MM.1S (cell line): ENCODE results near the gene RNF2.

Experiments used
- DNase-seq: peaks from one replicate; pipeline ENCODE4 v3.0.0-alpha.2; 2015
- H2AFZ ChIP-seq: fragments of 300-600 bp; sonication (generic); 2 replicates; pipeline ENCODE4 v1.6.0; 2016; ENCODE audit warnings: antibody characterized with exemption, low read length
- H3F3A ChIP-seq: fragments of 300-600 bp; sonication (generic); 2 replicates; pipeline ENCODE4 v1.6.1; 2016; ENCODE audit warnings: mild to moderate bottlenecking, antibody characterized with exemption, low read length, moderate library complexity, mixed read lengths; ENCODE audit not compliant: insufficient read depth
- H3K27ac ChIP-seq: fragments of 300-600 bp; sonication (generic); 2 replicates; pipeline ENCODE4 v1.5.1; 2016; ENCODE audit warnings: mild to moderate bottlenecking, low read length
- H3K27me3 ChIP-seq: fragments of 300-600 bp; sonication (generic); replicated peaks from 2 replicates; pipeline ENCODE4 v1.6.0; 2016; ENCODE audit warnings: low read length; ENCODE audit not compliant: insufficient read depth
- H3K36me3 ChIP-seq: fragments of 300-600 bp; sonication (generic); replicated peaks from 2 replicates; pipeline ENCODE4 v1.6.1; 2016; ENCODE audit warnings: mild to moderate bottlenecking, low read length, mixed read lengths; ENCODE audit not compliant: insufficient read depth
- H3K4me1 ChIP-seq: fragments of 300-600 bp; sonication (generic); 2 replicates; pipeline ENCODE4 v1.6.1; 2016; ENCODE audit warnings: low read length, mixed read lengths
- H3K4me2 ChIP-seq: fragments of 300-600 bp; sonication (generic); 2 replicates; pipeline ENCODE4 v1.6.0; 2016; ENCODE audit warnings: low read depth, low read length
- H3K4me3 ChIP-seq: fragments of 300-600 bp; sonication (generic); 2 replicates; pipeline ENCODE4 v1.5.1; 2016; ENCODE audit warnings: low read length, mixed read lengths
- H3K79me2 ChIP-seq: fragments of 300-600 bp; sonication (generic); 2 replicates; pipeline ENCODE4 v1.6.1; 2016; ENCODE audit warnings: mixed run types, low read length, mixed read lengths
- H3K9ac ChIP-seq: fragments of 300-600 bp; sonication (generic); 2 replicates; pipeline ENCODE4 v1.6.1; 2016; ENCODE audit warnings: low read length, mixed read lengths
- H3K9me2 ChIP-seq: fragments of 300-600 bp; sonication (generic); replicated peaks from 2 replicates; pipeline ENCODE4 v1.6.1; 2016; ENCODE audit warnings: mild to moderate bottlenecking, low read length, mixed read lengths; ENCODE audit not compliant: insufficient read depth
- H3K9me3 ChIP-seq: fragments of 300-600 bp; sonication (generic); replicated peaks from 2 replicates; pipeline ENCODE4 v1.6.1; 2016; ENCODE audit warnings: mild to moderate bottlenecking, low read length, mixed read lengths; ENCODE audit not compliant: insufficient read depth
- H4K20me1 ChIP-seq: fragments of 300-600 bp; sonication (generic); 2 replicates; pipeline ENCODE4 v1.6.1; 2016; ENCODE audit warnings: mild to moderate bottlenecking, low read length, moderate library complexity, mixed read lengths; ENCODE audit not compliant: insufficient read depth
- EZH2 ChIP-seq: fragments of 300-600 bp; sonication (generic); optimal IDR thresholded peaks from 2 replicates; pipeline ENCODE3; 2017; ENCODE audit warnings: low read depth, mild to moderate bottlenecking, antibody characterized with exemption, low read length, mixed read lengths
- EZH2phosphoT487 ChIP-seq: fragments of 300-600 bp; sonication (generic); IDR thresholded peaks from 2 replicates; pipeline ENCODE4 v1.6.1; 2018; ENCODE audit warnings: antibody characterized with exemption, low read length
- TF ChIP-seq, protein P1 (sequence below): fragments of 300-600 bp; sonication (generic); IDR thresholded peaks from 2 replicates; pipeline ENCODE4 v1.5.1; 2016; ENCODE audit warnings: antibody characterized with exemption, low read length, mixed read lengths

The RNF2 gene

GRCh38 chr1:185129708-185130107 is 84.3 kb downstream of the RNF2 start:
- H3F3A ChIP-seq, result no peaks in the 10 kb centered on the region
- H3K9me2 ChIP-seq, result no peaks in the 10 kb centered on the region
- H2AFZ ChIP-seq, result no peak overlapping the region
- no peaks in the 10 kb centered on the region for H3K36me3 ChIP-seq
- no peak overlapping the region for H3K4me3 ChIP-seq
- H3K9ac ChIP-seq, result no peak overlapping the region
- no peaks in the 10 kb centered on the region for H3K4me1 ChIP-seq
- H3K27ac ChIP-seq, result no peak overlapping the region
- no peaks in the 10 kb centered on the region for H4K20me1 ChIP-seq
- H3K79me2 ChIP-seq, result no peaks in the 10 kb centered on the region
- no peaks in the 10 kb centered on the region for H3K27me3 ChIP-seq
- H3K9me3 ChIP-seq, result no peaks in the 10 kb centered on the region
- TF ChIP-seq EZH2phosphoT487 (no peak), EZH2 (no peak)
- TF ChIP-seq, protein P1, sequence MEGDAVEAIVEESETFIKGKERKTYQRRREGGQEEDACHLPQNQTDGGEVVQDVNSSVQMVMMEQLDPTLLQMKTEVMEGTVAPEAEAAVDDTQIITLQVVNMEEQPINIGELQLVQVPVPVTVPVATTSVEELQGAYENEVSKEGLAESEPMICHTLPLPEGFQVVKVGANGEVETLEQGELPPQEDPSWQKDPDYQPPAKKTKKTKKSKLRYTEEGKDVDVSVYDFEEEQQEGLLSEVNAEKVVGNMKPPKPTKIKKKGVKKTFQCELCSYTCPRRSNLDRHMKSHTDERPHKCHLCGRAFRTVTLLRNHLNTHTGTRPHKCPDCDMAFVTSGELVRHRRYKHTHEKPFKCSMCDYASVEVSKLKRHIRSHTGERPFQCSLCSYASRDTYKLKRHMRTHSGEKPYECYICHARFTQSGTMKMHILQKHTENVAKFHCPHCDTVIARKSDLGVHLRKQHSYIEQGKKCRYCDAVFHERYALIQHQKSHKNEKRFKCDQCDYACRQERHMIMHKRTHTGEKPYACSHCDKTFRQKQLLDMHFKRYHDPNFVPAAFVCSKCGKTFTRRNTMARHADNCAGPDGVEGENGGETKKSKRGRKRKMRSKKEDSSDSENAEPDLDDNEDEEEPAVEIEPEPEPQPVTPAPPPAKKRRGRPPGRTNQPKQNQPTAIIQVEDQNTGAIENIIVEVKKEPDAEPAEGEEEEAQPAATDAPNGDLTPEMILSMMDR, result no peak
- no peak for DNase-seq
- H3K4me2 ChIP-seq, result no peak overlapping the region

- H2AFZ ChIP-seq, result no peak overlapping the region
- no peaks in the 10 kb centered on the region for H3K36me3 ChIP-seq
- H3K79me2 ChIP-seq, result no peaks in the 10 kb centered on the region
- no peak for DNase-seq
- no peaks in the 10 kb centered on the region for H3K9me2 ChIP-seq
- H3K4me3 ChIP-seq, result no peak overlapping the region
- no peak overlapping the region for H3K4me2 ChIP-seq
- H4K20me1 ChIP-seq, result no peaks in the 10 kb centered on the region
- TF ChIP-seq, protein P1, result no peak
- TF ChIP-seq EZH2 (no peak), EZH2phosphoT487 (no peak)
- no peak overlapping the region for H3K9ac ChIP-seq
- H3K27me3 ChIP-seq, result no peaks in the 10 kb centered on the region
- H3F3A ChIP-seq, result no peaks in the 10 kb centered on the region
- H3K4me1 ChIP-seq, result no peaks in the 10 kb centered on the region
- no peak overlapping the region for H3K27ac ChIP-seq
- no peaks in the 10 kb centered on the region for H3K9me3 ChIP-seq
Observed at GRCh38 chr1:185132534-185132933, 87.2 kb downstream of the RNF2 start.

GRCh38 chr1:185137896-185138545 is 92.7 kb downstream of the RNF2 start:
- H3K4me1 ChIP-seq, result no peaks in the 10 kb centered on the region
- no peak for TF ChIP-seq EZH2phosphoT487
- TF ChIP-seq EZH2, result no peak
- TF ChIP-seq, protein P1, result no peak
- H3K27me3 ChIP-seq, result no peaks in the 10 kb centered on the region
- no peaks in the 10 kb centered on the region for H3F3A ChIP-seq
- no peaks in the 10 kb centered on the region for H3K9me2 ChIP-seq
- no peaks in the 10 kb centered on the region for H3K36me3 ChIP-seq
- H4K20me1 ChIP-seq, result no peaks in the 10 kb centered on the region
- H3K9me3 ChIP-seq, result no peaks in the 10 kb centered on the region
- H3K79me2 ChIP-seq, result no peaks in the 10 kb centered on the region
- H3K4me3 ChIP-seq, result no peak overlapping the region
- no peak for DNase-seq
- H2AFZ ChIP-seq, result no peak overlapping the region
- H3K9ac ChIP-seq, result no peak overlapping the region
- no peak overlapping the region for H3K4me2 ChIP-seq
- no peak overlapping the region for H3K27ac ChIP-seq
